ENCODE measurements around the gene TRMT10C. TPM values are rescaled to one million over a fixed set of nuclear protein-coding genes. Genes with fewer than 3 reads are reported as not detected.
A peak's percentile ranks its signal among the peaks of the same experiment; 100 is the strongest.

The TRMT10C gene
- total RNA-seq (ENCODE audit: low replicate concordance) = 26.2 and 32.5 TPM in 2 replicates

DNA sequence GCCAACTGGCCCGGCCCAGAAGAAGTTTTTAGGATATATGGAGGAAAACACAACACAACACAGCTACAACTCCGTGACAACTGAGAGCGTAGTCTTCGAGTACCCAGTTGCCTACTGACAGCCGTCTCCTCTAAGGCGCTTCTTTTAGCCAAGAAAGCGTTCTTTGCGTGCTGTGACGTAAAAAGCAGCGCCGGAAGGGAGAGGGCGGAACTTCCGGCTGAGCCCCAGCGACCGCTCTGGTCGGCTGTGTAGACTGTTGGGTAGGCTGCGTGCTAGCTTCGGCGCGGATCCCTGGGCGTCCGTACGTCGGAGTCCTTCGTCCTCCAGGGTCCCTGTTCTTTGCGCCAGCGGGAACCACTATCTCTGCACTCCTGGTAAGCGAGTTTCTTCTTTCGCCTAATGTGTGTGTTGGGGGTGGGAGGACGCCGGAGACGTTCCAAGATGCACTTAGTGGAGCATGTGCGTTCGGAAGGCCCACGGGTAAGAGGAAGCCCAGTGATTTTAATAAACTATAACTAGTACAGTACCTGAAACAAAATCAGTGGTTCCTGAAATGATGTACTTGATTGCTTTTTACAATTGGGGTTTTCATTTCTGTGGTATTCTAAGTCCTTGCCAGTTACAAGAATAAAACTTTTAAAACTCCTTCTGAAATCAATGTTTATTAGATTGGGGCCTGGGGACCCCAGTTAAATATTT lies at the start of gene TRMT10C:
Gene TRMT10C, plus strand, starts transcription at position 239 of the 699 bp plus-strand sequence. CDS start 2,914 bp downstream, outside the sequence.
- H3K4me3 ChIP-seq (ENCODE audit: low read depth, low read length) = peak within 1 kb of the TSS; percentile 95
- peak; percentile 94 for DNase-seq (ENCODE audit: low read depth)
- TF ChIP-seq, protein P1, sequence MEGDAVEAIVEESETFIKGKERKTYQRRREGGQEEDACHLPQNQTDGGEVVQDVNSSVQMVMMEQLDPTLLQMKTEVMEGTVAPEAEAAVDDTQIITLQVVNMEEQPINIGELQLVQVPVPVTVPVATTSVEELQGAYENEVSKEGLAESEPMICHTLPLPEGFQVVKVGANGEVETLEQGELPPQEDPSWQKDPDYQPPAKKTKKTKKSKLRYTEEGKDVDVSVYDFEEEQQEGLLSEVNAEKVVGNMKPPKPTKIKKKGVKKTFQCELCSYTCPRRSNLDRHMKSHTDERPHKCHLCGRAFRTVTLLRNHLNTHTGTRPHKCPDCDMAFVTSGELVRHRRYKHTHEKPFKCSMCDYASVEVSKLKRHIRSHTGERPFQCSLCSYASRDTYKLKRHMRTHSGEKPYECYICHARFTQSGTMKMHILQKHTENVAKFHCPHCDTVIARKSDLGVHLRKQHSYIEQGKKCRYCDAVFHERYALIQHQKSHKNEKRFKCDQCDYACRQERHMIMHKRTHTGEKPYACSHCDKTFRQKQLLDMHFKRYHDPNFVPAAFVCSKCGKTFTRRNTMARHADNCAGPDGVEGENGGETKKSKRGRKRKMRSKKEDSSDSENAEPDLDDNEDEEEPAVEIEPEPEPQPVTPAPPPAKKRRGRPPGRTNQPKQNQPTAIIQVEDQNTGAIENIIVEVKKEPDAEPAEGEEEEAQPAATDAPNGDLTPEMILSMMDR (IDR thresholded peaks at IDR 0.05; ENCODE audit: insufficient read depth, low read length) = no peak

DNA sequence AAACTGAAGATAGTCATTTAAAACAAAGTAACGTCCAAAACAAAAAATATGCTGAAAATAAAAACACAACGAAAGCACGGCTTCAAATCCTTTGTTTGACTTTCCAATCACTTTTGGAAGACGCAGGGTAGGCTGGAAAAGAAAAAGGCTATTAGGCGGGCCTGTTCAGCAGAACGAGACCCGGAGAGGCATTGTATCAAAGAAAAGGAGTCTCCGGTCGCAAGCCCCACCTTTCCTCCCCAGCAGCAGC lies 49.3 kb upstream of the TRMT10C start:
- peak overlapping the region; percentile 86 for H3K4me3 ChIP-seq (ENCODE audit: low read depth, low read length)
- TF ChIP-seq, protein P1 (IDR thresholded peaks at IDR 0.05; ENCODE audit: insufficient read depth, low read length) = no peak
- no peak for DNase-seq (ENCODE audit: low read depth)

GRCh38 chr3:101512646-101513418 lies 48.8 kb upstream of the TRMT10C start, which contains the start of gene SENP7:
SENP7 (minus strand) TSS chr3:101513212; CDS start chr3:101513130, 82 bp downstream.
- TF ChIP-seq, protein P1 (IDR thresholded peaks at IDR 0.05; ENCODE audit: insufficient read depth, low read length) = no peak
- peak within 1 kb of the TSS; percentile 86 for H3K4me3 ChIP-seq (ENCODE audit: low read depth, low read length)
- peak; percentile 86 for DNase-seq (ENCODE audit: low read depth)

- TF ChIP-seq, protein P1 (IDR thresholded peaks at IDR 0.05; ENCODE audit: insufficient read depth, low read length) = no peak
- no peak for DNase-seq (ENCODE audit: low read depth)
- H3K4me3 ChIP-seq (ENCODE audit: low read depth, low read length) = peak overlapping the region; percentile 86
These were observed 48.2 kb upstream of the TRMT10C start for GRCh38 chr3:101513419-101513986.

- TF ChIP-seq, protein P1 (IDR thresholded peaks at IDR 0.05; ENCODE audit: insufficient read depth, low read length) = no peak
- DNase-seq (ENCODE audit: low read depth) = no peak
- H3K4me3 ChIP-seq (ENCODE audit: low read depth, low read length) = no peak overlapping the region
These were observed 43.2 kb upstream of the TRMT10C start for GRCh38 chr3:101518421-101518871.

DNA sequence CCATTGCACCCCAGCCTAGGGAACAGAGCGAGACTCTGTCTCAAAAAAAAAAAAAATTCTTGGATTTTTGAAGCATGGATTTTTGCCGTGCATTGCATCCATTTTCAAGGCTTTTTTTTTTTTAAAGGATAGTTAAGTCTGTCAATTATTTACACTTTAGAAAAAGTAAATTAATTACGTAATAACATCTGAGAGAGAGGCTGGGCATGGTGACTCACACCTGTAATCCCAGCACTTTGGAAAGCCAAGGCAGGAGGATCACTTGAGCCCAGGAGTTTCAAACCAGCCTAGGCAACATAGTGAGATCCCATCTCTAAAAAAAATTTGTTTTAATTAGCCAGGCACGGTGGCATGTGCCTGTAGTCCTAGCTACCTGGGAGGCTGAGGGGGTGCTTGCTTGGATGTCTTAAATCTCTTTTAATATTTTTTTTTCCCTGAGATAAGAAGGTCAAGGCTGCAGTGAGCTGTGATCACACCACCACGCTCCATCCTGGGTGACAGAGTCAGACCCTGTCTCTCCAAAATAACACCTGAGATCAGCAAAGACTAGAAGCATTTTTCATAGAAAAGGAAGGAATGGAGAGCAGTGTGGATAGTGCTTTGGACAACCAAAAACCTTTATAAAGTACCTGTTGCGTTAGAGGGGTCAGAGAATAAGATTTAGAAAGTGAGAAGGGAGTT lies 41.8 kb upstream of the TRMT10C start:
- no peak for DNase-seq (ENCODE audit: low read depth)
- no peak overlapping the region for H3K4me3 ChIP-seq (ENCODE audit: low read depth, low read length)
- TF ChIP-seq, protein P1 (IDR thresholded peaks at IDR 0.05; ENCODE audit: insufficient read depth, low read length) = no peak

Data from fibroblast of the aortic adventitia (primary cell).